Body of pancreas (tissue), 4 donors: ENCODE results near the gene OR6K2. TPM values are rescaled to one million over a fixed set of nuclear protein-coding genes. Genes with fewer than 3 reads are reported as not detected.
"Not testable (repeated sequence)": the region's sequence is repeated elsewhere in the genome, so short reads cannot be mapped to it uniquely, and the experiment has no call there.

Experiments used
- ATAC-seq: fragments of 150-250 bp; one replicate; pipeline ENCODE4 v1.9.1; 2016
- DNase-seq, 4 donors: peaks; one replicate each; pipeline ENCODE4 v3.0.0-alpha.2; 2019
- H3K27ac ChIP-seq, 4 donors: fragments of 200-600 bp; sonication (generic); 1 replicate in 3 of 4; 2 replicates in 1 of 4; pipeline versions ENCODE4 v1.5.1 to v1.6.1; 2016 to 2019; ENCODE audit warnings: mild to moderate bottlenecking in 1 of 4, mixed read lengths in 1 of 4, moderate library complexity in 1 of 4
- H3K27me3 ChIP-seq, 2 donors: fragments of 200-600 bp; sonication (generic); one replicate each; pipeline ENCODE4 v1.6.0; 2016; ENCODE audit warnings: mild to moderate bottlenecking in 1 of 2
- H3K36me3 ChIP-seq, 2 donors: fragments of 200-600 bp; sonication (generic); replicated peaks in 1 of 2; 2 replicates each; pipeline ENCODE4 v1.5.1; 2016; ENCODE audit warnings: low read depth in 2 of 2; ENCODE audit not compliant: insufficient read depth in 1 of 2
- H3K4me1 ChIP-seq: fragments of 200-600 bp; sonication (generic); one replicate; pipeline ENCODE4 v1.6.0; 2016
- H3K4me3 ChIP-seq, 2 donors: fragments of 200-600 bp; sonication (generic); 1 replicate in 1 of 2; 2 replicates in 1 of 2; pipeline ENCODE4 v1.5.1; 2016 to 2019
- H3K9me3 ChIP-seq, 3 donors: fragments of 200-600 bp; sonication (generic); 1 replicate in 2 of 3; 2 replicates in 1 of 3; pipeline ENCODE4 v1.5.1; 2016
- CTCF ChIP-seq, 7 experiments: fragments of 450-650 bp in 4 of 7; fragments of 200-600 bp in 3 of 7; sonication (generic) in 3 of 7; IDR thresholded peaks; one replicate each; pipeline ENCODE4 v1.5.1; 2016 to 2019; ENCODE audit warnings: antibody characterized with exemption in 7 of 7
- POLR2A ChIP-seq, 3 donors: fragments of 450-650 bp; IDR thresholded peaks; one replicate each; pipeline ENCODE4 v1.6.1; 2016; ENCODE audit warnings: antibody characterized with exemption in 3 of 3, mild to moderate bottlenecking in 2 of 3
- WGBS, 2 donors: methylation state at CpG; one replicate each; pipeline ENCODE4 v1.1.5; 2017; 5-methylcytosine and 5-hydroxymethylcytosine counted together
- intact Hi-C: fragments of 100-400 bp; cut with DNase I; formaldehyde crosslinking; loops from one replicate; pipeline ENCODE4 v1.15.1; 2023
- total RNA-seq, 2 donors: library from RNA; depleted of rRNA; stranded (reverse); fragments of >200 nt; gene quantifications; one replicate each; pipeline ENCODE4 v1.1.0, GENCODE V29; 2016

OR6K2 gene
- total RNA-seq, 2 donors from 2014 or later: not detected

GRCh38 chr1:158689110-158689509 is 11.3 kb downstream of the OR6K2 start:
- 43 to 73% methylated on average over 1 of the region's 1 CpG for WGBS, 2 donors
- Histone ChIP-seq H3K4me3 (no peak overlapping the region), H3K27ac (no peak overlapping the region), H3K4me1 (no peaks in the 10 kb centered on the region), H3K27me3 (no peaks in the 10 kb centered on the region), H3K36me3 (no peaks in the 10 kb centered on the region), H3K9me3 (no peaks in the 10 kb centered on the region)
- ATAC-seq (no peak), DNase-seq (no peak)
- no peak for TF ChIP-seq POLR2A (IDR thresholded peaks at IDR 0.05)
- TF ChIP-seq CTCF (IDR thresholded peaks at IDR 0.05): no peak
- intact Hi-C loops: no loop called here

- H3K27me3 ChIP-seq, H3K4me1 ChIP-seq, ATAC-seq, H3K4me3 ChIP-seq, H3K9me3 ChIP-seq, DNase-seq, H3K36me3 ChIP-seq, H3K27ac ChIP-seq, intact Hi-C loops: not testable (repeated sequence)
- WGBS, 2 donors: 57 to 74% methylated on average over 1 of the region's 1 CpG
Observed at GRCh38 chr1:158688343-158688742, 12.1 kb downstream of the OR6K2 start.

- H3K4me1 ChIP-seq: no peaks in the 10 kb centered on the region
- DNase-seq (no peak), ATAC-seq (no peak)
- H3K9me3 ChIP-seq: no peaks in the 10 kb centered on the region
- intact Hi-C loops: no loop called here
- TF ChIP-seq CTCF (IDR thresholded peaks at IDR 0.05) (no peak), POLR2A (IDR thresholded peaks at IDR 0.05) (no peak)
- H3K27ac ChIP-seq: no peak overlapping the region
- no peaks in the 10 kb centered on the region for H3K27me3 ChIP-seq
- no peak overlapping the region for H3K4me3 ChIP-seq
- H3K36me3 ChIP-seq: no peaks in the 10 kb centered on the region
Observed at GRCh38 chr1:158687037-158687436, 13.4 kb downstream of the OR6K2 start.

- 33 to 45% methylated on average over 7 of the region's 7 CpGs for WGBS, 2 donors
- Histone ChIP-seq H3K36me3 (no peaks in the 10 kb centered on the region), H3K27ac (no peak within 1 kb of the TSS), H3K4me3 (no peak within 1 kb of the TSS), H3K27me3 (no peaks in the 10 kb centered on the region), H3K4me1 (no peaks in the 10 kb centered on the region), H3K9me3 (no peaks in the 10 kb centered on the region)
- TF ChIP-seq POLR2A (IDR thresholded peaks at IDR 0.05) (no peak), CTCF (IDR thresholded peaks at IDR 0.05) (no peak)
- DNase-seq: no peak
- no peak for ATAC-seq
- intact Hi-C loops: no loop called here
Observed at GRCh38 chr1:158686111-158687009, 14.1 kb downstream of the OR6K2 start, which contains the start of gene SPTA1. TSS of gene SPTA1 (minus strand) at chr1:158686715. CDS start at chr1:158686517, 198 bp downstream.

- no peak for TF ChIP-seq CTCF (IDR thresholded peaks at IDR 0.05)
- no peak for TF ChIP-seq POLR2A (IDR thresholded peaks at IDR 0.05)
- intact Hi-C loops: no loop called here
- no peaks in the 10 kb centered on the region for H3K27me3 ChIP-seq
- 42% methylated on average over 7 of the region's 7 CpGs for WGBS, 2 donors
- H3K27ac ChIP-seq: no peak overlapping the region
- H3K4me1 ChIP-seq: no peaks in the 10 kb centered on the region
- no peak for DNase-seq
- H3K9me3 ChIP-seq: no peaks in the 10 kb centered on the region
- no peak for ATAC-seq
- no peaks in the 10 kb centered on the region for H3K36me3 ChIP-seq
- H3K4me3 ChIP-seq: no peak overlapping the region
Observed at GRCh38 chr1:158685085-158685484, 15.4 kb downstream of the OR6K2 start.
